GM18505 (cell line): ENCODE data around the gene NPB.

Source experiments
- ATAC-seq: cut with Tn5 transposase; IDR thresholded peaks from one replicate; pipeline ENCODE4 v1.9.1; 2021; ENCODE audit not compliant: unreplicated experiment
- POLR2A ChIP-seq: IDR thresholded peaks from 4 replicates; pipeline ENCODE4 v1.6.1; 2011; ENCODE audit warnings: borderline replicate concordance; ENCODE audit not compliant: insufficient read depth, insufficient read length; ENCODE audit errors: extremely low read depth

The NPB gene

GRCh38 chr17:81925860-81926450 is 23.9 kb downstream of the NPB start:
- no peak for TF ChIP-seq POLR2A
- ATAC-seq, result no peak

GRCh38 chr17:81926451-81927151 is 24.6 kb downstream of the NPB start:
- no peak for TF ChIP-seq POLR2A
- ATAC-seq, result peak; percentile 13

GRCh38 chr17:81927152-81927652 is 25.2 kb downstream of the NPB start:
- TF ChIP-seq POLR2A, result no peak
- ATAC-seq, result peak; percentile 13

- peak; percentile 55 for ATAC-seq
- peak; percentile 16 for TF ChIP-seq POLR2A
Observed at GRCh38 chr17:81927653-81928543, 25.9 kb downstream of the NPB start, which contains the start of gene MAFG. TSS of gene MAFG (minus strand) at chr17:81927735. CDS start at chr17:81923185, 4,550 bp downstream.

GRCh38 chr17:81928544-81929252 is 26.7 kb downstream of the NPB start:
- no peak for ATAC-seq

GRCh38 chr17:81929253-81930141 is 27.5 kb downstream of the NPB start:
- no peak for TF ChIP-seq POLR2A

More at GRCh38 chr17:81928544-81929252, 26.7 kb downstream of the NPB start:
- no peak for TF ChIP-seq POLR2A

GRCh38 chr17:81930142-81931125 is 28.4 kb downstream of the NPB start:
- ATAC-seq, result no peak
- TF ChIP-seq POLR2A, result no peak

More at GRCh38 chr17:81929253-81930141, 27.5 kb downstream of the NPB start:
- no peak for ATAC-seq

- ATAC-seq, result no peak
- TF ChIP-seq POLR2A, result no peak
Observed at GRCh38 chr17:81931189-81931556, 29.1 kb downstream of the NPB start.

- no peak for TF ChIP-seq POLR2A
- ATAC-seq, result no peak
Observed at GRCh38 chr17:81931557-81932332, 29.7 kb downstream of the NPB start.

- no peak for ATAC-seq
- TF ChIP-seq POLR2A, result no peak
Observed at GRCh38 chr17:81932333-81932983, 30.4 kb downstream of the NPB start.

GRCh38 chr17:81933178-81933699 is 31.2 kb downstream of the NPB start:
- no peak for ATAC-seq
- TF ChIP-seq POLR2A, result no peak
